ENCODE data around the gene PHKB. TPM values are rescaled to one million over a fixed set of nuclear protein-coding genes. Genes with fewer than 3 reads are reported as not detected.

PHKB gene
- total and polyA plus RNA-seq, 2 of the 8 experiments (the other 6 are each of a cell fraction or from before 2014, with no cell fraction given) = 18.6 to 38.3 TPM

GRCh38 chr16:47644661-47645060 is 183.5 kb downstream of the PHKB start (continued):
- no peak for TF ChIP-seq RAD21 (IDR thresholded peaks at IDR 0.05 in 1 of 2, conservative IDR thresholded peaks at IDR 0.05 in 1 of 2; ENCODE audit: low read depth in 2 of 2, low read length in 2 of 2)
- no peak for TF ChIP-seq BRCA1 (IDR thresholded peaks at IDR 0.05; ENCODE audit: low read depth, low read length)
- no peak for TF ChIP-seq CTBP2 (IDR thresholded peaks at IDR 0.05; ENCODE audit: borderline replicate concordance, insufficient read depth, insufficient read length, low read length)
- TF ChIP-seq MAFK (IDR thresholded peaks at IDR 0.05; ENCODE audit: low read depth, low read length) = no peak
- no peak for TF ChIP-seq TCF12 (IDR thresholded peaks at IDR 0.05; ENCODE audit: low read depth, low read length)

Data from H1 (cell line).